IPS DF 4.7 (cell line): ENCODE data around the gene ASH1L.
"Not testable (repeated sequence)": the region's sequence is repeated elsewhere in the genome, so short reads cannot be mapped to it uniquely, and the experiment has no call there.

Source experiments
- DNase-seq: peaks from one replicate; pipeline ENCODE4 v3.0.0-alpha.2; 2013; ENCODE audit warnings: low spot score; ENCODE audit errors: extremely low read depth

The ASH1L gene

GRCh38 chr1:155563377-155564022, 897 bp upstream of the ASH1L start:
- not testable (repeated sequence) for DNase-seq

- not testable (repeated sequence) for DNase-seq
These were observed 623 bp downstream of the ASH1L start for GRCh38 chr1:155561779-155562580.

GRCh38 chr1:155555915-155556314, 6.7 kb downstream of the ASH1L start:
- no peak for DNase-seq

- DNase-seq, result no peak
These were observed 9.3 kb downstream of the ASH1L start for GRCh38 chr1:155553349-155553748.

GRCh38 chr1:155548706-155549105, 13.9 kb downstream of the ASH1L start:
- no peak for DNase-seq

GRCh38 chr1:155540000-155540874, 22.4 kb downstream of the ASH1L start:
- no peak for DNase-seq

GRCh38 chr1:155537193-155537592, 25.4 kb downstream of the ASH1L start:
- DNase-seq, result no peak

- DNase-seq, result no peak
These were observed 31.0 kb downstream of the ASH1L start for GRCh38 chr1:155531624-155532023.

- DNase-seq, result no peak
These were observed 32.7 kb downstream of the ASH1L start for GRCh38 chr1:155529929-155530328.

- no peak for DNase-seq
These were observed 33.5 kb downstream of the ASH1L start for GRCh38 chr1:155529109-155529508.

- DNase-seq, result no peak
These were observed 34.9 kb downstream of the ASH1L start for GRCh38 chr1:155527677-155528076.

- DNase-seq, result no peak
These were observed 36.2 kb downstream of the ASH1L start for GRCh38 chr1:155526356-155526755.

- DNase-seq, result no peak
These were observed 40.5 kb downstream of the ASH1L start for GRCh38 chr1:155522069-155522468.

GRCh38 chr1:155518484-155518883, 44.1 kb downstream of the ASH1L start:
- DNase-seq, result no peak

- no peak for DNase-seq
These were observed 47.9 kb downstream of the ASH1L start for GRCh38 chr1:155514582-155515187.

- no peak for DNase-seq
These were observed 49.2 kb downstream of the ASH1L start for GRCh38 chr1:155513300-155513916.

- DNase-seq, result not testable (repeated sequence)
These were observed 51.2 kb downstream of the ASH1L start for GRCh38 chr1:155511385-155511784.

- no peak for DNase-seq
These were observed 53.5 kb downstream of the ASH1L start for GRCh38 chr1:155509064-155509463.

- DNase-seq, result no peak
These were observed 54.7 kb downstream of the ASH1L start for GRCh38 chr1:155507945-155508344.

GRCh38 chr1:155505963-155506362, 56.6 kb downstream of the ASH1L start:
- DNase-seq, result not testable (repeated sequence)

GRCh38 chr1:155504207-155504606, 58.4 kb downstream of the ASH1L start:
- DNase-seq, result no peak
